Keratinocyte (primary cell): ENCODE results near the gene UGT3A1. TPM values are rescaled to one million over a fixed set of nuclear protein-coding genes. Genes with fewer than 3 reads are reported as not detected.
A peak's percentile ranks its signal among the peaks of the same experiment; 100 is the strongest.

ENCODE experiments used
- DNase-seq: peaks from one replicate; pipeline ENCODE4 v3.0.0-alpha.2; 2011; ENCODE audit warnings: low read depth, missing footprints, low spot score
- FAIRE-seq: peaks from 2 replicates; lab custom pipeline; 2011; peaks lifted over from hg19 to GRCh38; lab: Jason Lieb, UNC
- H2AFZ ChIP-seq: 2 replicates; pipeline ENCODE4 v1.6.0; 2012; ENCODE audit warnings: low read length, control low read depth, inconsistent platforms; ENCODE audit not compliant: control insufficient read depth
- H3K27ac ChIP-seq: 2 replicates; pipeline ENCODE4 v1.5.1; 2011; ENCODE audit warnings: low read length; ENCODE audit not compliant: control insufficient read depth, insufficient read depth
- H3K27me3 ChIP-seq: 3 replicates; pipeline ENCODE4 v1.6.0; 2011; ENCODE audit warnings: low read length; ENCODE audit not compliant: control insufficient read depth, insufficient read depth; ENCODE audit errors: extremely low read depth
- H3K36me3 ChIP-seq, 2 experiments: 2 replicates in 1 of 2; 3 replicates in 1 of 2; pipeline ENCODE4 v1.5.1; 2011; ENCODE audit warnings: low read length in 2 of 2, mild to moderate bottlenecking in 1 of 2; ENCODE audit not compliant: control insufficient read depth in 2 of 2, insufficient read depth in 2 of 2; ENCODE audit errors: extremely low read depth in 1 of 2
- H3K4me1 ChIP-seq: 3 replicates; pipeline ENCODE4 v1.5.1; 2011; ENCODE audit warnings: low read length; ENCODE audit not compliant: control insufficient read depth, insufficient read depth; ENCODE audit errors: extremely low read depth
- H3K4me2 ChIP-seq: 3 replicates; pipeline ENCODE4 v1.6.0; 2011; ENCODE audit warnings: low read depth, low read length; ENCODE audit not compliant: control insufficient read depth, insufficient read depth; ENCODE audit errors: extremely low read depth
- H3K4me3 ChIP-seq, 3 experiments: fragments of 200-600 bp in 1 of 3; sonication (generic) in 1 of 3; 2 replicates in 2 of 3; 3 replicates in 1 of 3; pipeline ENCODE4 v1.5.1; 2011 to 2016; ENCODE audit warnings: low read length in 3 of 3, mild to moderate bottlenecking in 3 of 3, control low read depth in 2 of 3, inconsistent platforms in 1 of 3, low read depth in 1 of 3, mixed read lengths in 1 of 3, mixed run types in 1 of 3, moderate library complexity in 1 of 3; ENCODE audit not compliant: control insufficient read depth in 2 of 3, insufficient read depth in 2 of 3; ENCODE audit errors: extremely low read depth in 1 of 3
- H3K79me2 ChIP-seq: 2 replicates; pipeline ENCODE4 v1.6.0; 2012; ENCODE audit warnings: low read length; ENCODE audit not compliant: control insufficient read depth, insufficient read depth
- H3K9ac ChIP-seq: 3 replicates; pipeline ENCODE4 v1.6.0; 2011; ENCODE audit warnings: low read length; ENCODE audit not compliant: control insufficient read depth, insufficient read depth; ENCODE audit errors: extremely low read depth
- H3K9me1 ChIP-seq: 3 replicates; pipeline ENCODE4 v1.6.0; 2011; ENCODE audit warnings: low read length; ENCODE audit not compliant: control insufficient read depth, insufficient read depth; ENCODE audit errors: extremely low read depth
- H3K9me3 ChIP-seq: 2 replicates; pipeline ENCODE4 v1.5.1; 2012; ENCODE audit warnings: low read depth, low read length; ENCODE audit not compliant: control insufficient read depth
- H4K20me1 ChIP-seq: 3 replicates; pipeline ENCODE4 v1.6.0; 2011; ENCODE audit warnings: low read length; ENCODE audit not compliant: control insufficient read depth, insufficient read depth; ENCODE audit errors: extremely low read depth
- EZH2 ChIP-seq: IDR thresholded peaks from one replicate; pipeline ENCODE4 v1.6.1; 2012; ENCODE audit warnings: inconsistent platforms, mild to moderate bottlenecking, low read length, moderate library complexity
- dilution Hi-C: fragments of 300-500 bp; cut with MboI; formaldehyde crosslinking; loops from one replicate; pipeline ENCODE4 v1.7.0; 2020; ENCODE audit warnings: low sequenced_read_pairs; ENCODE audit not compliant: extremely low pct_ligation_motif_present
- polyA plus RNA-seq, 5 experiments: library from polyadenylated mRNA; depleted of rRNA in 3 of 5; stranded (reverse) in 3 of 5; stranded (forward) in 1 of 5; unstranded in 1 of 5; fragments of >200 nt; gene quantifications; 1 replicate in 1 of 5; 2 replicates in 3 of 5; 3 replicates in 1 of 5; pipeline versions ENCODE4 v1.2.1 to v1.2.3, GENCODE V29; 2011 to 2012; ENCODE audit warnings: missing spikeins in 2 of 5, low read depth in 1 of 5, low replicate concordance in 1 of 5
- TF ChIP-seq, protein P1 (sequence below), 3 experiments: IDR thresholded peaks in 1 of 3; conservative IDR thresholded peaks in 1 of 3; optimal IDR thresholded peaks in 1 of 3; 2 replicates in 2 of 3; 3 replicates in 1 of 3; pipeline versions ENCODE3 to v1.5.1; 2011; ENCODE audit warnings: low read length in 3 of 3, mild to moderate bottlenecking in 3 of 3, moderate library complexity in 2 of 3, control low read depth in 1 of 3, inconsistent platforms in 1 of 3; ENCODE audit not compliant: insufficient read depth in 2 of 3; ENCODE audit errors: extremely low read depth in 1 of 3

Gene UGT3A1
- polyA plus RNA-seq, 1 donor (not counting 4 experiments of a cell fraction or from before 2014, with no cell fraction given), result not detected

DNA sequence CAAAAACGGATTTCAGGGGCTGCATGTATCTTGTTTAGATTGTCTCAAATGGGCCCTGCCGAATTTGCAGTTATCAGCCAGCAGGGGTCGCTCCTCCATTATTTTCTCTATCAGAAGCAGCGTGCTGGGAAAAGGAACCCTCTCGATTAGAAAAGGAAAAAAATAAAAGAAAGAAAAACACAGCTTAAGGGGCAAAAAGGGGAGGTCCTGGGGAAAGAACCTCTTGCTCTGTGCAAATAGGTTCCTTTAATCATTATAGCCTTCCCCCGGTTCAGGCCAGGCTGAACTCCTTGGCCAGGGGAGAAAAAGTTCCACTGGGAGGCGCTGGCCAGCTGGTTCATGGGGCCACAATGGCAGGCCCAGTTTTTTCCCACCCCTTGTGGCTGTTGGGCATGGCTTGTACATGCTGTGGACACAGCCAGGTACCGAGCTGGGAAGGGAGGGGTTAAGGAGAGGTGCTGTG is 27.8 kb downstream of the UGT3A1 start:
- Histone ChIP-seq H3K9ac (no peak overlapping the region), H3K4me2 (no peak overlapping the region), H3K36me3 (no peaks in the 10 kb centered on the region), H4K20me1 (no peaks in the 10 kb centered on the region), H3K9me1 (no peaks in the 10 kb centered on the region), H3K27ac (no peak overlapping the region), H3K4me3 (no peak overlapping the region), H3K4me1 (no peaks in the 10 kb centered on the region), H2AFZ (no peak overlapping the region), H3K9me3 (no peaks in the 10 kb centered on the region), H3K79me2 (no peaks in the 10 kb centered on the region), H3K27me3 (no peaks in the 10 kb centered on the region)
- dilution Hi-C loops, result no loop called here
- TF ChIP-seq, protein P1, sequence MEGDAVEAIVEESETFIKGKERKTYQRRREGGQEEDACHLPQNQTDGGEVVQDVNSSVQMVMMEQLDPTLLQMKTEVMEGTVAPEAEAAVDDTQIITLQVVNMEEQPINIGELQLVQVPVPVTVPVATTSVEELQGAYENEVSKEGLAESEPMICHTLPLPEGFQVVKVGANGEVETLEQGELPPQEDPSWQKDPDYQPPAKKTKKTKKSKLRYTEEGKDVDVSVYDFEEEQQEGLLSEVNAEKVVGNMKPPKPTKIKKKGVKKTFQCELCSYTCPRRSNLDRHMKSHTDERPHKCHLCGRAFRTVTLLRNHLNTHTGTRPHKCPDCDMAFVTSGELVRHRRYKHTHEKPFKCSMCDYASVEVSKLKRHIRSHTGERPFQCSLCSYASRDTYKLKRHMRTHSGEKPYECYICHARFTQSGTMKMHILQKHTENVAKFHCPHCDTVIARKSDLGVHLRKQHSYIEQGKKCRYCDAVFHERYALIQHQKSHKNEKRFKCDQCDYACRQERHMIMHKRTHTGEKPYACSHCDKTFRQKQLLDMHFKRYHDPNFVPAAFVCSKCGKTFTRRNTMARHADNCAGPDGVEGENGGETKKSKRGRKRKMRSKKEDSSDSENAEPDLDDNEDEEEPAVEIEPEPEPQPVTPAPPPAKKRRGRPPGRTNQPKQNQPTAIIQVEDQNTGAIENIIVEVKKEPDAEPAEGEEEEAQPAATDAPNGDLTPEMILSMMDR (optimal IDR thresholded peaks at IDR 0.05 in 1 of 3, IDR thresholded peaks at IDR 0.05 in 1 of 3, conservative IDR thresholded peaks at IDR 0.05 in 1 of 3; ENCODE audit: extremely low read depth in 1 of 3, insufficient read depth in 2 of 3, low read length in 3 of 3), result peak; percentile 46 to 77 (median 67)
- TF ChIP-seq EZH2, result no peak
- DNase-seq, result no peak
- no peak for FAIRE-seq

- Histone ChIP-seq H4K20me1 (no peaks in the 10 kb centered on the region), H3K36me3 (no peaks in the 10 kb centered on the region), H2AFZ (no peak overlapping the region), H3K9me3 (no peaks in the 10 kb centered on the region), H3K9ac (no peak overlapping the region), H3K27ac (no peak overlapping the region), H3K27me3 (no peaks in the 10 kb centered on the region), H3K9me1 (no peaks in the 10 kb centered on the region), H3K4me2 (no peak overlapping the region), H3K4me1 (no peaks in the 10 kb centered on the region), H3K4me3 (no peak overlapping the region), H3K79me2 (no peaks in the 10 kb centered on the region)
- TF ChIP-seq, protein P1 (optimal IDR thresholded peaks at IDR 0.05 in 1 of 3, IDR thresholded peaks at IDR 0.05 in 1 of 3, conservative IDR thresholded peaks at IDR 0.05 in 1 of 3; ENCODE audit: extremely low read depth in 1 of 3, insufficient read depth in 2 of 3, low read length in 3 of 3), result no peak
- TF ChIP-seq EZH2, result no peak
- DNase-seq, result no peak
- dilution Hi-C loops, result no loop called here
- no peak for FAIRE-seq
Measured at GRCh38 chr5:35960328-35960727, 30.9 kb downstream of the UGT3A1 start.
